Measurements from ENCODE around the gene IL1RAPL2. TPM values are rescaled to one million over a fixed set of nuclear protein-coding genes. Genes with fewer than 3 reads are reported as not detected.

IL1RAPL2 gene
- total and polyA plus RNA-seq, 2 donors (not counting 3 experiments of a cell fraction or from before 2014, with no cell fraction given): not detected

DNA sequence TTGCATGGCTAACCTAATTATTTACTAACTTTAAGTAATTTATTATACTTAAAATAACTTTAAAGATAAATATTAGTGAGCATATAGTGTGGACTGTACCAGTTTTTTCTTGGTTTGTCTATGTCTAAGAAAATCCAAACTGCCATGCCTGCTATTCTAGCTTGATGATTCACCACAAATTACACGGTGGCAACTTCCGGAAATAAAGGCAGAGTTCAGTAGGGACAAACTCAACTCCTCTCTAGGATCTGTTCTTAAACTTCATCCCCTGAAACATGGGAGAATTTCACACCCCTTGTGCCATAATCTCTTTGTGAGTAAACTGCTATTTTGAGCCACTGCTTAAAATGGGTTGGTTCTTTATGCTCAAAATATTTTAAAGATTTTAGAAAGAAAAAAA, 1042.7 kb downstream of the IL1RAPL2 start:
- H3K9me1 ChIP-seq (replicated peaks; ENCODE audit: control insufficient read depth, extremely low read depth, insufficient read depth, low read length): no peaks in the 10 kb centered on the region
- H3K9me3 ChIP-seq (replicated peaks; ENCODE audit: control insufficient read depth, insufficient read depth, low read length): no peaks in the 10 kb centered on the region
- dilution Hi-C loops (cut with MboI; ENCODE audit: extremely low pct_ligation_motif_present, low sequenced_read_pairs): no loop called here
- no TSS peak for BruUV-seq (replicated peaks)
- H4K20me1 ChIP-seq (replicated peaks; ENCODE audit: control insufficient read depth, extremely low read depth, insufficient read depth, low read length): no peaks in the 10 kb centered on the region
- no peaks in the 10 kb centered on the region for H3K79me2 ChIP-seq (ENCODE audit: control insufficient read depth, insufficient read depth, low read length)
- no peak overlapping the region for H2AFZ ChIP-seq (ENCODE audit: low read depth, low read length)
- intact Hi-C loops (cut with micrococcal nuclease): no loop called here
- H3K4me1 ChIP-seq (ENCODE audit: control insufficient read depth, extremely low read depth, insufficient read depth, low read length): no peaks in the 10 kb centered on the region
- H3K9ac ChIP-seq (replicated peaks; ENCODE audit: extremely low read depth, insufficient read depth, low read length): no peak overlapping the region
- H3K4me3 ChIP-seq (replicated peaks in 1 of 3; ENCODE audit: insufficient read depth in 1 of 3, low read depth in 1 of 3, low read length in 3 of 3): no peak overlapping the region
- TF ChIP-seq FOS (IDR thresholded peaks at IDR 0.05; ENCODE audit: borderline replicate concordance, insufficient read depth, low read length) (peak; percentile 6), EZH2 (IDR thresholded peaks at IDR 0.05; ENCODE audit: borderline replicate concordance, low read depth, low read length, severe bottlenecking) (no peak), POLR2A (IDR thresholded peaks at IDR 0.05; ENCODE audit: low read depth, low read length) (no peak), JUN (IDR thresholded peaks at IDR 0.05; ENCODE audit: borderline replicate concordance, insufficient read depth, insufficient read length, low read depth) (no peak)
- ChIA-PET CTCF (no interaction called here), POLR2A (no interaction called here)
- no peaks in the 10 kb centered on the region for H3K27me3 ChIP-seq (ENCODE audit: control insufficient read depth in 2 of 2, insufficient read depth in 2 of 2, low read length in 2 of 2)
- no peaks in the 10 kb centered on the region for H3K36me3 ChIP-seq (ENCODE audit: control insufficient read depth in 2 of 2, extremely low read depth in 1 of 2, insufficient read depth in 2 of 2, low read length in 2 of 2)
- no peak overlapping the region for H3K4me2 ChIP-seq (ENCODE audit: insufficient read depth, low read length)
- FAIRE-seq: peak; percentile 40
- no peak overlapping the region for H3K27ac ChIP-seq (ENCODE audit: insufficient read depth, low read depth, low read length)
- DNase-seq (ENCODE audit: low read depth, low spot score): no peak

DNA sequence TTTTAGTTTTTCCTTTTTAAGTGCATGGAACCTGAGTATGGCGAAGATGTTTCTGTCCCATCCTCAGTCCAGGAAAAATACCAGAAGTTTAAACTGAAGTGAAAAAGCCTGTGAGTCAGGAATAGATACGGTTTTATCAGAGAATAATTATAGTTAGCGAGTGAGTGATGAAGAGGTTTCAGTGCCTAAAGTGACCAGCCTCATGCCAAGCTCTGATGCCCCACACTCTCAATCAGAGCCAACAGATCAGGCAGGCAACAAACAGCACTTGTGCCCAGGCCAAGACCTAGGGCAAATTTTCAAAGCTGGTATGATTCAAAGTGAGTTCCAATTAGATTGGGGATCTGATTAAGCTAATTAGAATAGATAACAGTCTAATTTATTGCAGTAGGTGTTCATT, 1043.5 kb downstream of the IL1RAPL2 start:
- Histone ChIP-seq H3K27ac (ENCODE audit: insufficient read depth, low read depth, low read length) (no peak overlapping the region), H3K9me3 (replicated peaks; ENCODE audit: control insufficient read depth, insufficient read depth, low read length) (no peaks in the 10 kb centered on the region), H3K36me3 (ENCODE audit: control insufficient read depth in 2 of 2, extremely low read depth in 1 of 2, insufficient read depth in 2 of 2, low read length in 2 of 2) (no peaks in the 10 kb centered on the region), H3K27me3 (ENCODE audit: control insufficient read depth in 2 of 2, insufficient read depth in 2 of 2, low read length in 2 of 2) (no peaks in the 10 kb centered on the region), H3K4me1 (ENCODE audit: control insufficient read depth, extremely low read depth, insufficient read depth, low read length) (no peaks in the 10 kb centered on the region), H3K4me2 (ENCODE audit: insufficient read depth, low read length) (no peak overlapping the region), H3K9ac (replicated peaks; ENCODE audit: extremely low read depth, insufficient read depth, low read length) (no peak overlapping the region), H3K4me3 (replicated peaks in 1 of 3; ENCODE audit: insufficient read depth in 1 of 3, low read depth in 1 of 3, low read length in 3 of 3) (no peak overlapping the region), H4K20me1 (replicated peaks; ENCODE audit: control insufficient read depth, extremely low read depth, insufficient read depth, low read length) (no peaks in the 10 kb centered on the region), H3K9me1 (replicated peaks; ENCODE audit: control insufficient read depth, extremely low read depth, insufficient read depth, low read length) (no peaks in the 10 kb centered on the region), H3K79me2 (ENCODE audit: control insufficient read depth, insufficient read depth, low read length) (no peaks in the 10 kb centered on the region), H2AFZ (ENCODE audit: low read depth, low read length) (no peak overlapping the region)
- intact Hi-C loops (cut with micrococcal nuclease) (no loop called here), dilution Hi-C loops (cut with MboI; ENCODE audit: extremely low pct_ligation_motif_present, low sequenced_read_pairs) (no loop called here)
- BruUV-seq (replicated peaks): no TSS peak
- FAIRE-seq: no peak
- CTCF ChIA-PET: no interaction called here
- no peak for DNase-seq (ENCODE audit: low read depth, low spot score)
- POLR2A ChIA-PET: no interaction called here
- TF ChIP-seq, protein P1, sequence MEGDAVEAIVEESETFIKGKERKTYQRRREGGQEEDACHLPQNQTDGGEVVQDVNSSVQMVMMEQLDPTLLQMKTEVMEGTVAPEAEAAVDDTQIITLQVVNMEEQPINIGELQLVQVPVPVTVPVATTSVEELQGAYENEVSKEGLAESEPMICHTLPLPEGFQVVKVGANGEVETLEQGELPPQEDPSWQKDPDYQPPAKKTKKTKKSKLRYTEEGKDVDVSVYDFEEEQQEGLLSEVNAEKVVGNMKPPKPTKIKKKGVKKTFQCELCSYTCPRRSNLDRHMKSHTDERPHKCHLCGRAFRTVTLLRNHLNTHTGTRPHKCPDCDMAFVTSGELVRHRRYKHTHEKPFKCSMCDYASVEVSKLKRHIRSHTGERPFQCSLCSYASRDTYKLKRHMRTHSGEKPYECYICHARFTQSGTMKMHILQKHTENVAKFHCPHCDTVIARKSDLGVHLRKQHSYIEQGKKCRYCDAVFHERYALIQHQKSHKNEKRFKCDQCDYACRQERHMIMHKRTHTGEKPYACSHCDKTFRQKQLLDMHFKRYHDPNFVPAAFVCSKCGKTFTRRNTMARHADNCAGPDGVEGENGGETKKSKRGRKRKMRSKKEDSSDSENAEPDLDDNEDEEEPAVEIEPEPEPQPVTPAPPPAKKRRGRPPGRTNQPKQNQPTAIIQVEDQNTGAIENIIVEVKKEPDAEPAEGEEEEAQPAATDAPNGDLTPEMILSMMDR (IDR thresholded peaks at IDR 0.05; ENCODE audit: extremely low read depth in 1 of 2, insufficient read depth in 1 of 2, low read depth in 1 of 2, low read length in 2 of 2): no peak
- TF ChIP-seq POLR2AphosphoS5 (IDR thresholded peaks at IDR 0.05; ENCODE audit: insufficient read depth, low read depth, low read length) (no peak), EZH2 (IDR thresholded peaks at IDR 0.05; ENCODE audit: borderline replicate concordance, low read depth, low read length, severe bottlenecking) (no peak), JUN (IDR thresholded peaks at IDR 0.05; ENCODE audit: borderline replicate concordance, insufficient read depth, insufficient read length, low read depth) (no peak)
- TF ChIP-seq, protein P2, sequence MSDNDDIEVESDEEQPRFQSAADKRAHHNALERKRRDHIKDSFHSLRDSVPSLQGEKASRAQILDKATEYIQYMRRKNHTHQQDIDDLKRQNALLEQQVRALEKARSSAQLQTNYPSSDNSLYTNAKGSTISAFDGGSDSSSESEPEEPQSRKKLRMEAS (IDR thresholded peaks at IDR 0.05; ENCODE audit: insufficient read depth, insufficient read length): no peak
